GM06990 (cell line): ENCODE results near the gene CCR8.
"Not testable (repeated sequence)": the region's sequence is repeated elsewhere in the genome, so short reads cannot be mapped to it uniquely, and the experiment has no call there.

Experiments used
- DNase-seq: peaks from one replicate; pipeline ENCODE4 v3.0.0-alpha.2; 2011; ENCODE audit not compliant: insufficient read length; ENCODE audit errors: extremely low read depth
- H3K27me3 ChIP-seq: replicated peaks from 2 replicates; pipeline ENCODE4 v1.6.0; 2011; ENCODE audit warnings: low read length; ENCODE audit not compliant: control insufficient read depth, insufficient read depth
- H3K36me3 ChIP-seq: 2 replicates; pipeline ENCODE4 v1.5.1; 2011; ENCODE audit warnings: low read length; ENCODE audit not compliant: control insufficient read depth, insufficient read depth
- H3K4me3 ChIP-seq: replicated peaks from 2 replicates; pipeline ENCODE4 v1.5.1; 2011; ENCODE audit warnings: low read depth, mild to moderate bottlenecking, control low read depth, low read length
- TF ChIP-seq, protein P1 (sequence below): IDR thresholded peaks from 2 replicates; pipeline ENCODE4 v1.5.1; 2011; ENCODE audit warnings: low read length, control low read depth, mild to moderate bottlenecking, inconsistent platforms; ENCODE audit not compliant: insufficient read depth, poor library complexity, severe bottlenecking

Gene CCR8

DNA sequence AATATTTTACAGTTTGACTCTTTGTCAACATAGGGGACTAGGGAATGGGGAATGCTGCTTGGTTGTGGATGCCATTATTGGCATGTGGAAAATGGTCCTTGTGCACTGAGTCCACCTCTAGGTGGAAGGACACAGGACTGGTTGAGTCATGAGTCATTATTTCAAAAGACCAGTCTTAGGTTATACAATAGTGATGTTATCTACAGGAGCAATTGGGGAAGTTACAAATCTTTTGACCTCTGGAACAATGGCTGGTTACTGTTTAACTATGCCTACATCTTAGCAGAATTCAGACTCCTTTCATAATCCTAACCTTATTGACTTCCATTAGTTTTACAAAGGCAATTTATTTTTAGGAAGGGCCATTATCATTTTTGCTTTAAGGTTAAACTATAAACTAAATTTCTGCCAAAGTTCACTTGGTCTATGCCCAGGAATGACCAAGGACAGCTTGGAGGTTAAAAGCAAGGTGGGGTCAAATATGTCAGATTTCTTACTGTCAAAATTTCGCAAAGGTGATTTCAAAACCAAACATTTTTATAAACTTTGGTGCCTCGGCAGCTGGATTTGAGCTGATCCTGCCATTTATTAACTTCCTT, 11.8 kb upstream of the CCR8 start:
- Histone ChIP-seq H3K36me3 (no peaks in the 10 kb centered on the region), H3K4me3 (no peak overlapping the region), H3K27me3 (no peaks in the 10 kb centered on the region)
- DNase-seq = no peak
- TF ChIP-seq, protein P1, sequence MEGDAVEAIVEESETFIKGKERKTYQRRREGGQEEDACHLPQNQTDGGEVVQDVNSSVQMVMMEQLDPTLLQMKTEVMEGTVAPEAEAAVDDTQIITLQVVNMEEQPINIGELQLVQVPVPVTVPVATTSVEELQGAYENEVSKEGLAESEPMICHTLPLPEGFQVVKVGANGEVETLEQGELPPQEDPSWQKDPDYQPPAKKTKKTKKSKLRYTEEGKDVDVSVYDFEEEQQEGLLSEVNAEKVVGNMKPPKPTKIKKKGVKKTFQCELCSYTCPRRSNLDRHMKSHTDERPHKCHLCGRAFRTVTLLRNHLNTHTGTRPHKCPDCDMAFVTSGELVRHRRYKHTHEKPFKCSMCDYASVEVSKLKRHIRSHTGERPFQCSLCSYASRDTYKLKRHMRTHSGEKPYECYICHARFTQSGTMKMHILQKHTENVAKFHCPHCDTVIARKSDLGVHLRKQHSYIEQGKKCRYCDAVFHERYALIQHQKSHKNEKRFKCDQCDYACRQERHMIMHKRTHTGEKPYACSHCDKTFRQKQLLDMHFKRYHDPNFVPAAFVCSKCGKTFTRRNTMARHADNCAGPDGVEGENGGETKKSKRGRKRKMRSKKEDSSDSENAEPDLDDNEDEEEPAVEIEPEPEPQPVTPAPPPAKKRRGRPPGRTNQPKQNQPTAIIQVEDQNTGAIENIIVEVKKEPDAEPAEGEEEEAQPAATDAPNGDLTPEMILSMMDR = no peak

DNA sequence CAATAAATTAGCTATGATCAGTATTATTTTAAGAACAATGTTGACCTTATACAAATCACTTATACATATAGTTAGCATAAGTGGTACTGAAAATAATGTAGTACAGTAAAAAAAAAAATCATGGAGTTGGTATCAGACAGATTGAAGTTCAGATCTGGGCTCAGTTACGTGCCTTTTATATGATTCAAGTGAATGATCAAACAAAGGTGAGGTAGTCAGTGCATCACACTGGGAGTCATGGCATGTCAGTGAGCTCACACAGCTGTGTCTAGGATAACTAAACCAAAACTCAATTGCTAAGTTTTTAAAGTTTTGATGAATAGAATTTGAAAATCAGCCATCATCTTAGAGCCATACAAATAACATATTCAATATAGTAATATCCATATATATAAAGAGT, 11.2 kb upstream of the CCR8 start:
- DNase-seq = no peak
- Histone ChIP-seq H3K36me3 (no peaks in the 10 kb centered on the region), H3K4me3 (no peak overlapping the region), H3K27me3 (no peaks in the 10 kb centered on the region)
- TF ChIP-seq, protein P1 = no peak

DNA sequence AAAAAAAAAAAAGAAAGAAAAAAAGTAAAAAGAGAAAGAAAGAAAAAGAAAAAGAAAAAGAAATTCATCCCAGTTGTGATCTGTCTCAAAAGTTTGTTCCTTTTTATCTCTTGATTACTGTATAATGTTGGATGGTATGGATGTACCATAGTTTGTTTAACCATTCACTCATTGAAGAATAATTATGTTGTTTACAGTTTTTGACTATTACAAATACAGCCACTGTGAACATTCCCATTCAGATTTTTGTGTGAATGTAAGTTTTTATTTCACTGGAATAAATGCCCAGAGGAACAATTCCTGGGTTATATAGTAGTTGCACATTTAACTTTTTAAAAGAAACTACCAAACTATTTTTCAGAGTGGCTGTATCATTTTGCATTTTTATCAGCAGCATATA, 10.3 kb upstream of the CCR8 start:
- DNase-seq = no peak
- H3K4me3 ChIP-seq = no peak overlapping the region
- H3K36me3 ChIP-seq = no peaks in the 10 kb centered on the region
- H3K27me3 ChIP-seq = no peaks in the 10 kb centered on the region
- TF ChIP-seq, protein P1 = no peak

DNA sequence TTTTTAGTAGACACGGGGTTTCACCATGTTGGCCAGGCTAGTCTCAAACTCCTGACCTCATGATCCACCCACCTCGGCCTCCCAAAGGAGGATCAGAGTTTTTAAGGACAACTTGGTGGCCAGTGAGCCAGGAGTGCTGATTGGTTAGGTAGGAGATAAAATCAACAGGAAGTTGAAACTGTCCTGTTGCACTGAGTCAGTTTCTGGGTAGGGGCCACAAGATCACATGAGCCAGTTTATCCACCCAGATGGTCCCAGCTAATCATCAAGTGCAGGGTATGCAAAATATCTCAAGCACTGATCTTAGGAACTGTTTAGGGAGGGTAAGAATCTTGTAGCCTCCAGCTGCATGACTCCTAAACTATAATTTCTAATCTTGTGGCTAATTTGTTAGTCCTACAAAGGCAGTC, 7.9 kb upstream of the CCR8 start:
- DNase-seq, H3K27me3 ChIP-seq, H3K36me3 ChIP-seq, H3K4me3 ChIP-seq: not testable (repeated sequence)

DNA sequence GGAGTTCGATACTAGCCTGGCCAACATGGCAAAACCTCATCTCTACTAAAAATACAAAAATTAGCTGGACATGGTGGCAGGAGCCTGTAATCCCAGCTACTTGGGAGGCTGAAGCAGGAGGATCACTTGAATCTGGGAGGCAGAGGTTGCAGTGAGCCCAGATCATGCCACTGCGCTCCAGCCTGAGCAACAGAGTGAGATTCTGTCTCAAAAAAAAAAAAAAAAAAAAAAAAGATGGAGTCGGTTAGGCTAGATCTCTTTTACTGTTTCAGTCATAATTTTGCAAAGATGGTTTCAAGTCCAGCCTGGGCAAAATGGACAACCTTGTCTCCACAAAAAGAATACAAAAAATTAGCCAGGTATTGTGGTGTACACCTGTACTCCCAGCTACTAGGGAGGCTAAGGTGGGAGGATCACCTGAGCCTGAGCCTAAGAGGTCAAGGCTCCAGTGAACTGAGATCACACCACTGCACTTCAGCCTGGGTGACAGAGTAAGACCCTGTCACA, 7.2 kb upstream of the CCR8 start:
- not testable (repeated sequence) for H3K27me3 ChIP-seq, H3K4me3 ChIP-seq, DNase-seq, H3K36me3 ChIP-seq

DNA sequence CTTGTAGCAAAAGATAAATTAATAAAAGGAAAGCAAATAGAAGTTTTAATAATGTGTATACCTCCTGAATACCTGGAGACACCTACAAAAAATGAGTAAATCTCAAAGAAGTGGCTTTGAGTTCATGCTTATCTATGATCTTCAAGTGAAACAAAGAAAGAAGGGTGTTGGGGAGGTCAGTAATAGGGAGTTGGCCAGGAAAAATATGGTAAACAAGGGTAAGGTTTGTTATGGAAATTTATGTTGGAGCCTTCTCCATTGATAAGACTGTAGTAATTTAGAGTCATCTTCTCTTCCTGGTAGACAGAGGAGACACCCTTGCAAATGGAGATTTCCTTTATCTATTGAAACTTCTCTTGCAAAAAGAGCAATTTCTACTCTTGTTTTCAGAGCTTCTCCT, 6.6 kb upstream of the CCR8 start:
- TF ChIP-seq, protein P1 = no peak
- Histone ChIP-seq H3K27me3 (no peaks in the 10 kb centered on the region), H3K36me3 (no peaks in the 10 kb centered on the region), H3K4me3 (no peak overlapping the region)
- no peak for DNase-seq

DNA sequence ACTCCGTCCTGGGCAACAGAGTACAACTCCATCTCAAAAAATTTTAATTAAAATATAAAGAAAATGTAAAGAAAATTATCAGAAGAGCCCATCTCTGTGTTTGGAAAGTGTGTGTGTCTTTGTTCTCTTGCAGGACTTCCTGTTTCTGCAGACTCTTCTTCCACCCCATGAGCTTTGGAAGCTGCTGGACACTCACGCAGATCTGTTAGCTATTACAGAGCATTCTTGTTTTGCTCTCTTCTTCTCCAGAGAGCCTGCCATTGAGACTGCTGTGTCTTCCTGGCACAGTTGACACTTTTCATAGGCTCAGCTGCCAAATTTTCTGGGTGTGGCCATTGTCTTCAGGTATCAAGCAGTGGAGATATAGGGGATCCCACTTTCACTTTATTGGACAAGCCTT, 6.0 kb upstream of the CCR8 start:
- no peak overlapping the region for H3K4me3 ChIP-seq
- TF ChIP-seq, protein P1 = no peak
- no peaks in the 10 kb centered on the region for H3K27me3 ChIP-seq
- no peak for DNase-seq
- no peaks in the 10 kb centered on the region for H3K36me3 ChIP-seq
